ENCODE data around the gene LRFN5. TPM values are rescaled to one million over a fixed set of nuclear protein-coding genes. Genes with fewer than 3 reads are reported as not detected.

Gene LRFN5
- total and polyA plus RNA-seq, 2 experiments from 2014 or later: 1.9 to 6.8 TPM

- Mint-ChIP-seq H3K36me3 (ENCODE audit: low read depth) (no peaks in the 10 kb centered on the region), H3K4me3 (no peak overlapping the region), H3K27ac (no peak overlapping the region), H3K4me1 (no peaks in the 10 kb centered on the region; the same call in 2 of the 3 replicates), H3K9me3 (no peaks in the 10 kb centered on the region), H3K27me3 (ENCODE audit: insufficient read depth, low read depth, poor library complexity) (no peaks in the 10 kb centered on the region)
- no peak for ATAC-seq
- Histone ChIP-seq H3K27ac (ENCODE audit: low read depth) (no peak overlapping the region), H3K4me1 (ENCODE audit: insufficient read depth) (no peaks in the 10 kb centered on the region), H3K9me2 (ENCODE audit: insufficient read depth) (no peaks in the 10 kb centered on the region; the same call in 1 of the 2 replicates), H3K27me3 (ENCODE audit: insufficient read depth) (no peaks in the 10 kb centered on the region), H3K4me2 (no peak overlapping the region), H3F3A (replicated peaks; ENCODE audit: low read depth) (no peaks in the 10 kb centered on the region), H3K4me3 (no peak overlapping the region), H2AFZ (no peak overlapping the region), H4K20me1 (replicated peaks; ENCODE audit: insufficient read depth) (no peaks in the 10 kb centered on the region), H3K36me3 (ENCODE audit: insufficient read depth) (no peaks in the 10 kb centered on the region), H3K79me2 (replicated peaks; ENCODE audit: insufficient read depth) (no peaks in the 10 kb centered on the region)
- TF ChIP-seq NANOG (IDR thresholded peaks at IDR 0.05; ENCODE audit: borderline replicate concordance) (no peak), ZNF331 (CRISPR knock-in tag; IDR thresholded peaks at IDR 0.05; ENCODE audit: low read depth) (no peak), CTCF (conservative IDR thresholded peaks at IDR 0.05; ENCODE audit: low read depth in 2 of 2) (peak; percentile 39 to 47), ZNF462 (CRISPR knock-in tag; IDR thresholded peaks at IDR 0.05) (no peak), EZH2 (IDR thresholded peaks at IDR 0.05; ENCODE audit: low read depth, unreplicated experiment) (no peak), ZNF114 (CRISPR knock-in tag; IDR thresholded peaks at IDR 0.05) (no peak), JUNB (IDR thresholded peaks at IDR 0.05; ENCODE audit: unreplicated experiment) (no peak)
- TF ChIP-seq, protein P1, sequence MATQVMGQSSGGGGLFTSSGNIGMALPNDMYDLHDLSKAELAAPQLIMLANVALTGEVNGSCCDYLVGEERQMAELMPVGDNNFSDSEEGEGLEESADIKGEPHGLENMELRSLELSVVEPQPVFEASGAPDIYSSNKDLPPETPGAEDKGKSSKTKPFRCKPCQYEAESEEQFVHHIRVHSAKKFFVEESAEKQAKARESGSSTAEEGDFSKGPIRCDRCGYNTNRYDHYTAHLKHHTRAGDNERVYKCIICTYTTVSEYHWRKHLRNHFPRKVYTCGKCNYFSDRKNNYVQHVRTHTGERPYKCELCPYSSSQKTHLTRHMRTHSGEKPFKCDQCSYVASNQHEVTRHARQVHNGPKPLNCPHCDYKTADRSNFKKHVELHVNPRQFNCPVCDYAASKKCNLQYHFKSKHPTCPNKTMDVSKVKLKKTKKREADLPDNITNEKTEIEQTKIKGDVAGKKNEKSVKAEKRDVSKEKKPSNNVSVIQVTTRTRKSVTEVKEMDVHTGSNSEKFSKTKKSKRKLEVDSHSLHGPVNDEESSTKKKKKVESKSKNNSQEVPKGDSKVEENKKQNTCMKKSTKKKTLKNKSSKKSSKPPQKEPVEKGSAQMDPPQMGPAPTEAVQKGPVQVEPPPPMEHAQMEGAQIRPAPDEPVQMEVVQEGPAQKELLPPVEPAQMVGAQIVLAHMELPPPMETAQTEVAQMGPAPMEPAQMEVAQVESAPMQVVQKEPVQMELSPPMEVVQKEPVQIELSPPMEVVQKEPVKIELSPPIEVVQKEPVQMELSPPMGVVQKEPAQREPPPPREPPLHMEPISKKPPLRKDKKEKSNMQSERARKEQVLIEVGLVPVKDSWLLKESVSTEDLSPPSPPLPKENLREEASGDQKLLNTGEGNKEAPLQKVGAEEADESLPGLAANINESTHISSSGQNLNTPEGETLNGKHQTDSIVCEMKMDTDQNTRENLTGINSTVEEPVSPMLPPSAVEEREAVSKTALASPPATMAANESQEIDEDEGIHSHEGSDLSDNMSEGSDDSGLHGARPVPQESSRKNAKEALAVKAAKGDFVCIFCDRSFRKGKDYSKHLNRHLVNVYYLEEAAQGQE (IDR thresholded peaks at IDR 0.05; ENCODE audit: unreplicated experiment): no peak
- TF ChIP-seq, protein P2, sequence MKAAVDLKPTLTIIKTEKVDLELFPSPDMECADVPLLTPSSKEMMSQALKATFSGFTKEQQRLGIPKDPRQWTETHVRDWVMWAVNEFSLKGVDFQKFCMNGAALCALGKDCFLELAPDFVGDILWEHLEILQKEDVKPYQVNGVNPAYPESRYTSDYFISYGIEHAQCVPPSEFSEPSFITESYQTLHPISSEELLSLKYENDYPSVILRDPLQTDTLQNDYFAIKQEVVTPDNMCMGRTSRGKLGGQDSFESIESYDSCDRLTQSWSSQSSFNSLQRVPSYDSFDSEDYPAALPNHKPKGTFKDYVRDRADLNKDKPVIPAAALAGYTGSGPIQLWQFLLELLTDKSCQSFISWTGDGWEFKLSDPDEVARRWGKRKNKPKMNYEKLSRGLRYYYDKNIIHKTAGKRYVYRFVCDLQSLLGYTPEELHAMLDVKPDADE (IDR thresholded peaks at IDR 0.05): no peak
- DNase-seq (ENCODE audit: low spot score): peak; percentile 37
Measured at GRCh38 chr14:41824441-41824840, 217.8 kb downstream of the LRFN5 start.

Measured in GM23338 (cell line).